GM08714 (cell line): ENCODE data around the gene ABHD14A.

Source experiments
- H3K4me3 ChIP-seq: fragments of 200-500 bp; sonication (Bioruptor generic); 2 replicates; pipeline ENCODE4 v1.5.1; 2014; ENCODE audit warnings: mild to moderate bottlenecking, low read length, inconsistent platforms
- ZNF274 ChIP-seq: IDR thresholded peaks from 2 replicates; pipeline ENCODE4 v1.6.1; 2012; ENCODE audit warnings: mild to moderate bottlenecking, low read depth, low read length

The ABHD14A gene

DNA sequence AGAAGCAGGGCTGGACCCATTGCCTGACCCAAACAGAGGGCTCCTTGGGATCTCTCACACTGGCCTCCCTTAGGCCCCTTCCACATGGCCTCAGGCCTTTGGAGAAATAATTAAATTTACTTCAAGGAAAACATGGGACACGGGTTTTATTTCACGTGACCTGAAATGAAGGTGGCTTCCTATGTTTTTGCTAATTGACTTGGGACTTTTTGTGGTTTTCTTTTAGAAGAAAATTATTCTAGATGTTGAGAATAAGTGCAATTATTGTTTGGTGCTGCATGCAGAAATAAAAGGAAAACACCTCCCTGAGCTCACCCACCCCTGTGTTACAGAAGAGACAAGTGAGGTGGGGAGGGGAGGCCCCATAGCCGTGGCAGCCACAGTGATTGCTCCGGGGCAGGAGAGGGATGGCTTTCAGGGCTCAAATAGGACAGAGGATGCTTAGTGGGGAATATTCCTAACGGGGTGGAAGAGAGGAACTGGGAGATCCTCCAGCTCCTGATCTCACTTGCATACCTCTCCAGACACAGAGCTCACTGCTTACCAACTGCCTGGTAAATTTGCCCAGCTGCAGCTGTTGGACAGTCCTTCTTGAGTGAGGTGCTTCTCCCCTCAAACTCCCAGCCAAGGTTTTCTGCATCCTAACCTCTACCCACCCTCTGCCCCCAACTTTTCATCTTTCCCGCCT is 50.0 kb downstream of the ABHD14A start:
- no peak for TF ChIP-seq ZNF274
- H3K4me3 ChIP-seq: no peak overlapping the region

DNA sequence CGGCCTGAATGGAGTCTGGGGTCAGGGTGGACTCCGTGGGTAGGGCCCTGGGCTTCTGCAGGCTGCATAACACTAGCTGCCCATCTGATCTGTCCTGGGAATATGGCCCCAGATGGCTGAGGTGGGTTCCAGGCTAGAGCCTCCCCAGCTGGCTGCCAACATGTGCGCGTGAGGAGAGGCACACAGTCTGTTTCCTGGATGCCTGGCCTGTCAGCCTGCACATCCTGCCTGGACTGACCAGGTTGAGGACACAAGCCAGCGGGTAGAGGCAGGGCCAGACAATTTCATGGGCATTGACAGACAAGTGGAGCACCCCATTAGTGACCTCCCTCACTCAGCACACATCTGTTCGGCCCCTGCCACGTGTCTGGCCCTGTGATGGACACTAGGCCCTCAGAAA is 50.6 kb downstream of the ABHD14A start:
- no peak overlapping the region for H3K4me3 ChIP-seq
- no peak for TF ChIP-seq ZNF274

DNA sequence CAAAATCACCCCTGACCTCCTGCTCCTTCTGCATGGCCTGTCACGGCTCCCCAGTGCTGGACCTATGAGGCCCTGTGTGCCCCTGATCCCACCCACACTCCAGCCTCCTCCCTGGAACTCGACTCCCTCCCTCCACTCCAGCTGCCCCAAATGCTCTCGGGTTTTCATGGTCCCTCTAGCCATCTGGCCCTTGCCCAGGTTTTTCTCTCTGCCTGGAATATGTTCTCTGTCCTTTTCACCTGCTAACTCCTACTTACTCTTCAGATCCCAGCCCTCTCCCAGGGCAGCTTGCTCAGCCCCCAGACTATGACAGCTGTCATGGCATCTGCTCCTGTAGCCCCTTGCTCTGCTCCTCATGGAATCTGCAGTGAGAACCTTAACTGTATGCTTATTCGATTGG is 51.2 kb downstream of the ABHD14A start:
- H3K4me3 ChIP-seq: no peak overlapping the region
- no peak for TF ChIP-seq ZNF274

DNA sequence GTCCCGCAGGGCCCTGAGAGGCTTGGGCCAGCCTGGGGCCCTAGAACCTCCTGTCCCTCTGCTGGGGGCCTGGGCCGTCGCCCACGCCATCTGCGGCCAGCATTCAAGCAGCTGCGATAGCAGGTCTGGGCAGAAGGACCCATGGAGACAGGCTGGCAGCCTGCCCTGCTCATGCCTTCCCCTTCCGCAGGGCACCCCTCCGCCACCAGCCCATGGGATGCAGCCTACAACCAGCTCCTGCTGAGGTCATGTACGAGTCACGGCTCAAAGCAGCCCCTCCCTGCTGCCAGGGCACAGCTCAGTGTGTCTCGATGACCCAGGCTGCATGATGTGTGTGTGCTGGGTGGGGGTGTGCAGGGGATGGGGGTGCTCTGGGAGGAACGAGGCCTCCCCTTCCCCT is 53.7 kb downstream of the ABHD14A start:
- no peak for TF ChIP-seq ZNF274
- no peak overlapping the region for H3K4me3 ChIP-seq

DNA sequence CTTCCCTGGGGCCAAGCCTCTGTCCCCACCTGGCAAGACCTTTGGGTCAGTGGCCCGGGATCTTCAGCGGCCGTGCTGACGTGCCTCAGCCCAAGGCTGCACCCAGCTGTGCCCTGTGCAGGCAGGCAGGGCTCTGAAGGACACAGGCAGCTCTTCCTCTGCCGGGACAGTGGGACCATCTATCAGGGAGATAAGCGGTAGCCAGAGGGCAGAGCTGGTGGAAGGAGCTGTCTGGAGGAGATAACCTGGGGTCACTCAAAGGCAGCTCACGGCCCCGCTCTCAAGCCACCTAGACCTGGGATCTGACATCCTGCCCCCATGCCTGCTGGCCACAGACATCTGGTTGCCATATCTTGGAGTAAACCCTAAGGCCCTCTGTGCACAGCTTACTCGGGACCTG is 54.2 kb downstream of the ABHD14A start:
- no peak overlapping the region for H3K4me3 ChIP-seq
- TF ChIP-seq ZNF274: no peak

DNA sequence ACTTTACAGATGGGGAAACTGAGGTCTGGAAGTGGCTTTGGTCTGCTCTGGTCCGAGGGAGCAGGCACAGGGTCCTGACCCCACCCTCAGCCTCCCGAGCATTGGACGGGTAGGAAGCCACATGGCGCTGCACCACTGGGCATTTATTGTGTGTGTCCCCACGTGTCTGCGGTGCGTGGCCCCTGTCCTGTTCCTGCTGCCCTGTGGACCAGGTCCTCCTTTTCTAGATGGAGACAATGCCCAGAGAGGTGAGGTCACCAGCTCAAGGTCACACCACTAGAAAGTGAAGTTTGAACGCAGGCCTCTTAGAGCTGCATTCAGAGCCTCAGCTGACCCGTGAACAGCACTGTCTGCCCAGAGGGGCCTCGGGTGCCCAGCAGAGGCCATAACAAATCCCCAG is 54.7 kb downstream of the ABHD14A start:
- H3K4me3 ChIP-seq: no peak overlapping the region
- no peak for TF ChIP-seq ZNF274
